HG02852 (cell line): ENCODE data around the gene CIP2A.
"Not testable (repeated sequence)": the region's sequence is repeated elsewhere in the genome, so short reads cannot be mapped to it uniquely, and the experiment has no call there.

Experiments used
- ATAC-seq: cut with Tn5 transposase; IDR thresholded peaks from one replicate; pipeline ENCODE4 v1.9.1; 2021; ENCODE audit warnings: mild to moderate bottlenecking, moderate library complexity; ENCODE audit not compliant: unreplicated experiment

CIP2A gene

GRCh38 chr3:108589081-108589997 is at the start of gene CIP2A, which contains the start of gene DZIP3:
Gene CIP2A, minus strand, starts transcription at chr3:108589438. Its CDS starts 63 bp downstream, at chr3:108589375.
Gene DZIP3, plus strand, starts transcription at chr3:108589722. Its CDS starts 15,685 bp downstream, at chr3:108605407.
- ATAC-seq, result peak; percentile 93

- ATAC-seq, result no peak
Measured at GRCh38 chr3:108629974-108630373, 40.7 kb upstream of the CIP2A start.

- ATAC-seq, result no peak
Measured at GRCh38 chr3:108623504-108623903, 34.3 kb upstream of the CIP2A start.

- ATAC-seq, result no peak
Measured at GRCh38 chr3:108620250-108620649, 31.0 kb upstream of the CIP2A start.

GRCh38 chr3:108616090-108616489 is 26.9 kb upstream of the CIP2A start:
- not testable (repeated sequence) for ATAC-seq

GRCh38 chr3:108610651-108611050 is 21.4 kb upstream of the CIP2A start:
- no peak for ATAC-seq

- ATAC-seq, result no peak
Measured at GRCh38 chr3:108608750-108609149, 19.5 kb upstream of the CIP2A start.

GRCh38 chr3:108605491-108605890 is 16.3 kb upstream of the CIP2A start:
- no peak for ATAC-seq

GRCh38 chr3:108605028-108605427 is 15.8 kb upstream of the CIP2A start:
- ATAC-seq, result no peak

GRCh38 chr3:108603691-108604090 is 14.5 kb upstream of the CIP2A start:
- no peak for ATAC-seq

GRCh38 chr3:108602935-108603294 is 13.7 kb upstream of the CIP2A start:
- no peak for ATAC-seq

- ATAC-seq, result peak; percentile 65
Measured at GRCh38 chr3:108602249-108602934, 13.2 kb upstream of the CIP2A start.

GRCh38 chr3:108599677-108600409 is 10.6 kb upstream of the CIP2A start:
- peak; percentile 46 for ATAC-seq

GRCh38 chr3:108598375-108598774 is 9.1 kb upstream of the CIP2A start:
- ATAC-seq, result no peak

GRCh38 chr3:108595321-108595720 is 6.1 kb upstream of the CIP2A start:
- ATAC-seq, result no peak

GRCh38 chr3:108590460-108590859 is 1.2 kb upstream of the CIP2A start:
- no peak for ATAC-seq

- no peak for ATAC-seq
Measured at GRCh38 chr3:108589998-108590323, 723 bp upstream of the CIP2A start.

GRCh38 chr3:108588601-108589000 is 637 bp downstream of the CIP2A start:
- ATAC-seq, result no peak

GRCh38 chr3:108578064-108578463 is 11.2 kb downstream of the CIP2A start:
- no peak for ATAC-seq

- ATAC-seq, result no peak
Measured at GRCh38 chr3:108569336-108569735, 19.9 kb downstream of the CIP2A start.

- no peak for ATAC-seq
Measured at GRCh38 chr3:108566599-108566998, 22.6 kb downstream of the CIP2A start.
